PC-9 (cell line): Measurements from ENCODE around the gene ADORA2A.

Experiments used
- CTCF ChIP-seq: fragments of 200-600 bp; sonication (generic); conservative IDR thresholded peaks from 2 replicates; pipeline ENCODE4 v1.6.1; 2017; ENCODE audit warnings: mixed run types, antibody characterized with exemption, mild to moderate bottlenecking, moderate library complexity
- EZH2 ChIP-seq: fragments of 200-600 bp; sonication (generic); IDR thresholded peaks from 2 replicates; pipeline ENCODE4 v1.8.0; 2017; ENCODE audit warnings: antibody characterized with exemption, low read depth

GRCh38 chr22:24413736-24414385 is 13.5 kb upstream of the ADORA2A start:
- TF ChIP-seq CTCF, result no peak
- TF ChIP-seq EZH2, result no peak
